Measurements from ENCODE around the gene KRTAP5-4.
A peak's percentile ranks its signal among the peaks of the same experiment; 100 is the strongest.
"Not testable (repeated sequence)": the region's sequence is repeated elsewhere in the genome, so short reads cannot be mapped to it uniquely, and the experiment has no call there.

The KRTAP5-4 gene

GRCh38 chr11:1598406-1598805 is 23.5 kb downstream of the KRTAP5-4 start:
- not testable (repeated sequence) for DNase-seq

- DNase-seq = no peak
Observed at GRCh38 chr11:1597994-1598380, 24.0 kb downstream of the KRTAP5-4 start, which contains the start of gene KRTAP5-2. KRTAP5-2 (minus strand) TSS chr11:1598294; CDS start chr11:1598250, 44 bp downstream.

- DNase-seq = no peak
Observed at GRCh38 chr11:1597331-1597993, 24.5 kb downstream of the KRTAP5-4 start.

GRCh38 chr11:1596576-1597121 is 25.3 kb downstream of the KRTAP5-4 start:
- DNase-seq = not testable (repeated sequence)

GRCh38 chr11:1595994-1596575 is 25.9 kb downstream of the KRTAP5-4 start:
- not testable (repeated sequence) for DNase-seq

- DNase-seq = peak; percentile 2
Observed at GRCh38 chr11:1592628-1593027, 29.3 kb downstream of the KRTAP5-4 start.

GRCh38 chr11:1589996-1590395 is 31.9 kb downstream of the KRTAP5-4 start:
- DNase-seq = no peak

GRCh38 chr11:1589191-1589963 is 32.6 kb downstream of the KRTAP5-4 start:
- not testable (repeated sequence) for DNase-seq

GRCh38 chr11:1586699-1587098 is 35.2 kb downstream of the KRTAP5-4 start:
- no peak for DNase-seq

GRCh38 chr11:1584661-1585370 is 37.1 kb downstream of the KRTAP5-4 start, which contains the start of gene KRTAP5-1:
KRTAP5-1 (minus strand) TSS chr11:1585283; CDS start chr11:1585249, 34 bp downstream.
- DNase-seq = not testable (repeated sequence)

GRCh38 chr11:1582909-1583308 is 39.0 kb downstream of the KRTAP5-4 start:
- not testable (repeated sequence) for DNase-seq

- DNase-seq = no peak
Observed at GRCh38 chr11:1581976-1582375, 40.0 kb downstream of the KRTAP5-4 start.

- DNase-seq = peak; percentile 9
Observed at GRCh38 chr11:1576825-1577224, 45.1 kb downstream of the KRTAP5-4 start.

- not testable (repeated sequence) for DNase-seq
Observed at GRCh38 chr11:1575756-1576155, 46.2 kb downstream of the KRTAP5-4 start.

- DNase-seq = no peak
Observed at GRCh38 chr11:1574933-1575242, 47.0 kb downstream of the KRTAP5-4 start.

- peak; percentile 87 for DNase-seq
Observed at GRCh38 chr11:1574238-1574932, 47.6 kb downstream of the KRTAP5-4 start.

GRCh38 chr11:1573903-1574237 is 48.1 kb downstream of the KRTAP5-4 start:
- no peak for DNase-seq

- DNase-seq = peak; percentile 78
Observed at GRCh38 chr11:1573077-1573902, 48.6 kb downstream of the KRTAP5-4 start.

- DNase-seq = peak; percentile 97
Observed at GRCh38 chr11:1572197-1573076, 49.5 kb downstream of the KRTAP5-4 start, which contains the start of gene DUSP8. DUSP8 (minus strand) TSS chr11:1572271; CDS start chr11:1565826, 6,445 bp downstream.

GRCh38 chr11:1571760-1572196 is 50.2 kb downstream of the KRTAP5-4 start:
- peak; percentile 62 for DNase-seq
